Hepatic stellate cell (primary cell): ENCODE data around the gene LCN1.

Experiments used
- DNase-seq: peaks from one replicate; pipeline ENCODE4 v3.0.0; 2011; ENCODE audit warnings: low spot score

Gene LCN1

DNA sequence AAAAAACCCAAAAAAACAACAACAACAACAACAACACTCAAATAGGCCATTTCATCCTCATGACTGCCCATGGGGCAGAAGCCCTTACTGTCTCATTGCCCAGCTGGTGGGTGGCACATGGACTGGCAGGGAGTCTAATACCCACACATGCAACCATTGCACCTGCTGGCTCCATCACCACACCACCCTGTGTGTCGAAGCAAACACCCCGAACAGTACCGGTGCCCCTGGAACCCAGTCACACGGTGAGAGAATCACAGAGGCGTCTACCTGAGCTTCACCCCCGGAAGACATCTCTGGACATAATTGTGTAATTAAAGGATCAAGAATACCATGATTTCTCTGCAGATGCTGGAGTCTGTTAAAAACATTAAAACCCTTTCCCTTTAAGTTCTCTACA is 46.8 kb downstream of the LCN1 start:
- DNase-seq, result no peak

DNA sequence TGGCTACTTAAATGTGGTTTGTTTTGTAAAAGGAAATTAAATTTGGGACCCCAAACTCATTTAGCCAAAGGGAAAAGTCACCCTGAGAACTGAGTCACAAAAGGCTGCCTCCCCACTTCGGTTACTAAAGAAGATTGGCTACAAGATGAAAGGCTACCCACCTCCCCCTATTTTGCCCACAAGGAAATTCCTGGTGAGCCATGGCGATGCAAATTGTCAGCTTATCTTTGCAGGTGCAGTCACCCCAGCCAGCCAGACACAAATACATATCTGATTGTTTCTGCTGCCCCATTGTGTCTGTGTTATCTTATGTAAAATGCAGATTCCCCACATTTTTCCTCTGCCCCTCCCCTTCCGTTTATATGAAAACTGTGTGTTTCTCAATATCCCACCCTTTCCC is 49.2 kb downstream of the LCN1 start:
- no peak for DNase-seq

- no peak for DNase-seq
Measured at GRCh38 chr9:135572233-135572632, 51.0 kb downstream of the LCN1 start.

GRCh38 chr9:135573124-135573523 is 51.9 kb downstream of the LCN1 start:
- DNase-seq, result no peak

- DNase-seq, result no peak
Measured at GRCh38 chr9:135574331-135574730, 53.1 kb downstream of the LCN1 start.

DNA sequence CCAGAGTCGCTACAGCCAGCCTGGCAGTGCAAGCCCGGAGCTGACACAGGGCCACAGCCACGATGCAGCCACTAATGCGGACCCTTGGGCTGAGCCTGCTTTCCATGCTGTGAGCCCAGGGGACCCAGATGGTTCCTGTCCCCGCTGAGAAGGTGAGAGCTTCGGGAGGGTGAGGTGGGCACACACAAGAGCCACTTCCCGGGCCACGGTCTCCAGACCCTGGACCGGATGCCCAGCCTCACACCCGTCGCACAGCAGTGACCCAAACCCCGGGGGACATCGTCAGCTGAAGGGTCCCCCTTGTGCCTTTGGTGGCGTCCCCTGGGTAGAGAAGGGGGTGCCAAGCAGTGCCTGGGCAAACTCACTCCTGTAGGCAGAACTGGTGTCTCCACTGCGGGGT is 53.7 kb downstream of the LCN1 start:
- no peak for DNase-seq
